Measurements from ENCODE around the gene RGL2.
"Not testable (repeated sequence)": the region's sequence is repeated elsewhere in the genome, so short reads cannot be mapped to it uniquely, and the experiment has no call there.

The RGL2 gene

GRCh38 chr6:33298773-33299236 lies at the start of gene RGL2:
Gene RGL2 (minus strand): TSS chr6:33298942. CDS start chr6:33298610, 332 bp downstream.
- no peak for DNase-seq

DNA sequence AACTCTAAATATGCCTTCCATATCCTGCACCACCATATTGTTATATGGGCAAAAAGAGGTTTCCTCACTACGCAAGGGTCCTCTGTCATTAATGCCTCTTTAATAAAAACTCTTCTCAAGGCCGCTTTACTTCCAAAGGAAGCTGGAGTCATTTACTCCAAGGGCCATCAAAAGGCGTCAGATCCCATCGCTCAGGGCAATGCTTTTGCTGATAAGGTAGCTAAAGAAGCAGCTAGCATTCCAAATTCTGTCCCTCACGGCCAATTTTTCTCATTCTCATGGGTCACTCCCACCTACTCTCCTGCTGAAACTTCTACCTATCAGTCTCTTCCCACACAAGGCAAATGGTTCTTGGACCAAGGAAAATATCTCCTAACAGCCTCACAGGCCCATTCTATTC lies 49.1 kb upstream of the RGL2 start:
- DNase-seq: no peak

DNA sequence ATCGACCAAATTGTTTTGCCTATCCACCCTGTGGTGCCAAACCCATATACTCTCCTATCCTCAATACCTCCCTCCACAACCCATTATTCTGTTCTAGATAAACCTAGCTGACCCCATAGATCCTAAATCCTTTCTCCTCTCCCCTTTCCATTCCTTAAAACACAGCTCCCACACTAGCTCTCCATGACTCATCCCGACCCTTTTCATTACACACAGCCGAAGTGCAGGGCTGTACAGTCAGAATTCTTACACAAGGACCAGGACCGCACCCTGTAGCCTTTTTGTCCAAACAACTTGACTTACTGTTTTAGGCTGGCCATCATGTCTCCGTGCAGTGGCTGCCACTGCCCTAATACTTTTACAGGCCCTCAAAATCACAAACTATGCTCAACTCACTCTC lies 48.2 kb upstream of the RGL2 start:
- not testable (repeated sequence) for DNase-seq

GRCh38 chr6:33344701-33345697 lies 46.3 kb upstream of the RGL2 start:
- peak; percentile 66 for DNase-seq

DNA sequence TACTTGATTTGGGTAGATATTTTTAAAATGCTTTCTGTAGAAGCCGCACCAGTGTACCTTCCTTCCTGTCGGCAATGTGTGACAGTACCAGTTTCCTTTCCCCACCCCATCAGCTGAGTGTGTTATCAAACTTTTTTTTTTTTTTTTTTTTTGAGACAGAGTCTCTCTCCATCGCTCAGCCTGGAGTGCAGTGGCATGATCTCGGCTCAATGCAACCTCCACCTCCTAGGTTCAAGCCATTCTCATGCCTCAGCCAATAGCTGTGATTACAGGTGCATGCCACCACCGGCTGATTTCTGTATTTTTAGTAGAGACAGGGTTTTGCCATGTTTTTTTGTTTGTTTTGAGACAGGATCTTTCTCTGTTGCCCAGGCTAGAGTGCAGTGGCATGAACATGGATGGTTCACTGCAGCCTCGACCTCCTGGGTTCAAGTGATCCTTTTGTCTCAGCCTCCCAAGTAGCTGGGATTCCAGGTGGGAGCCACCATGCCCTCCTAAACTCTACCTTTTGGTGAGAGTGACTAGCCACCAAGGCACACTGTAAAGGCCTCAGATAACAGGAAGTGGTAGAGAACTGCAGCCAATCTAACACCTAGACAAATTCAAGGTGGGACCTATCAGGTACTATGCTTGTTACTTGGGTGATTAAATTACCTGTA lies 45.3 kb upstream of the RGL2 start:
- DNase-seq: no peak

DNA sequence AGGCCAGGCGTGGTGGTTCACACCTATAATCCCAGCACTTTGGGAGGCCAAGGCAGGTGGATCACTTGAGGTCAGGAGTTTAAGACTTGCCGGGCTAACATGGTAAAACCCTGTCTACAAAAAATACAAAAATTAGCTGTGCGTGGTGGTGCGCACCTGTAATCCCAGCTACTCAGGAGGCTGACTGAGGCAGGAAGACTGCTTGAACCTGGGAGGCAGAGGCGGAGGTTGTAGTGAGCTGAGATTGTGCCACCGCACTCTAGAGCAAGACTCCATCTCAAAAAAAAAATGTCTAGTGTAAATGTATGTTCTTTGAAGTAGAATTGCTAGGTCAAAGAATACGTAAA lies 44.8 kb upstream of the RGL2 start:
- DNase-seq: not testable (repeated sequence)

GRCh38 chr6:33339193-33339592 lies 40.5 kb upstream of the RGL2 start:
- no peak for DNase-seq

DNA sequence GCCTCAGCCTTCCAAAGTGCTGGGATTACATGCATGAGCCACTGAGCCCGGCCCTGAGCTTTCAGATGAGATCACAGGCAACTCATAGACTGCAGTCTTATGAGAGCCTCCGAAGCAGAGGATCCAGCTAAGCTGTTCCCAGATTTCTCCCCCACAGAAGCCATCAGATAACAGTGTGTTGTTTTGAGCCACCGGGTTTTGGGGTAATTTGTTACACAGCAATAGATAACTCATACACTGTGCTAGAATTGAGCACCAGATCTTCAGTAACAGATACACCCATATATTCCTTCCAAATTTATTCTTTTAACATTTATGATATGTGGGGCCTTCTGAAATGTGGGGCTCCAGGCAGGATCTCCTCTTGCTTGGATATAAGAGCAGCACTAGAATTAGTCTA lies 37.8 kb upstream of the RGL2 start:
- no peak for DNase-seq

- DNase-seq: no peak
These were observed 37.2 kb upstream of the RGL2 start for GRCh38 chr6:33335916-33336315.

GRCh38 chr6:33333666-33334065 lies 34.9 kb upstream of the RGL2 start:
- no peak for DNase-seq

GRCh38 chr6:33330736-33331135 lies 32.0 kb upstream of the RGL2 start:
- DNase-seq: no peak

DNA sequence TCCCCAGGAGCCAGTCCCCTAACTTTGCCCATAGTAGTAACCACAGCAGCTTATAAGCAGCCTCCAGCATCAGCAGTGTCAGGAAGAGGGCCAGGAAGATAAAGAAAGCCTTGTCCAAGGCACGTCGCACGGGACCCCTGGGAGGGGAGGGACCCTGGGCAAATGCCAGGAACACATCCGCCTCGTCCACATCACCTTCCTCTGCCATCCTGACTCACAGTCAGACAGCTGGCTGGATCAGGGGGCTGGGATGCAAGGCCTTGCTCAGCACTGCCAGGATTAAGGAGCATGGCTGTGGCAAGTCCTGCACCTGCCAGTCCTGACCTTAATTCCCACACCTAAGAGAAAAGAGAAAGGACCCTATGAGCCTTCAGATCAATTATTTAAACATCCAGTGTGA lies 30.3 kb upstream of the RGL2 start:
- DNase-seq: no peak

- DNase-seq: no peak
These were observed 25.4 kb upstream of the RGL2 start for GRCh38 chr6:33324125-33324524.

- DNase-seq: no peak
These were observed 24.8 kb upstream of the RGL2 start for GRCh38 chr6:33323623-33323948.

DNA sequence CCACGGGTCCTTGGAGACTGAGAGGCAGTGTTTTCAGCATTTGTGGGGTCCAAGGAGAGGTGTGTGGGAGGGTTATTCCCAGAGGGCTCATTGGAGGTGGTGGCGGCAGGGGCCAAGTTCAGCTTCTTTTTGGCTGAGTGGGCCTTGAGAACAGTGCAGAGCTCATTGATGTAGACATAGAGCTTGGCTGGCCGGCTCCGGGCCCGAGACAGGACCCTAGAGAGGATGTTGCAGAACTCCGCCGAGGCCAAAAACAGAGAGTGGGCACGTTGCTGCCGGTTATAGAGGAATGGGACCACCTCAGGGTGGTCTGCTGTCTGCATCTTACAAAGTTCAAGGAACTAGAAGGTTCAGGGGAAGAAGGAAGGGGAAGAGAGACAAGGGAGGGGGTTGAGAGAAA lies 22.5 kb upstream of the RGL2 start:
- DNase-seq: no peak

DNA sequence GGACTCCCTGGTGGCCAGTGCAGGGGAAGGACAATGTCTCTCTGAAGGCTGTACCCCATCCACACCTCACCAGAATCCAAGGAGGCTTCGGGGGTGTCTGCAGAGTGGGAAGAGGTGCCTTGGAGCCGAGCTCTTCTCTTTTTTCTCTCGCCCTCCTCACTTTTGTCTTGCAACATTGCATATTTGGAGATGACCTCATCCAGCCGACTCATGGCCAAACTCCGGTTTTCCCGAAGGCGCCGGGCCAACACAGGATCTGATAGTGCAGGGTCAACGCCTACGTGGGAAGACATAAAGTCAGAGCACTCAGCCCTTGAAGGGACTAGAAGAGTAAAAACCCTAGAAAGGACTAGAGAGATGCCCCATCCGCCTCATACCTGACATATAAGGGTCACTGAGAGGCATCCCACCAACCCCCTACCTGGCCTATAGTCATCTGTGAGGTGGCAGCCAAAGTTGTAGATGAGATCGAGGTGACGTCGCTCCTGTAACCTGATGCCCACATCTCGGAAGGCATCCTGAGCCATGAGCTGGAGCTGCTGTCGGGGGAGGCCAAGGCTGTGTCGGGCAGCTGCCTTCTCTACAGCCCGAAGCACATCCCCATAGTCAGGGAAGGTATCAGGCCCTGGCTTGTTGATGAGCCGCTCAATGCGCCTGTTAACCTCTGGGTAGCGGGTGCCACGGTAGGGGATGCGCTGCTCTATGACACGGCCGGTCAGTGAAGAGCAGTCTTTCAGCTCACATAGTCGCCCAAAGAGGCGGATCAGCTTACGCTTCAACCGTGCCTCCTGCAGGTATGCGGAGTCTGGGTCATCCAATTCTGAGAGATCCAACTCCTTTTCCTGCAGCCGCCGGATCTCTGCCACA lies 21.8 kb upstream of the RGL2 start:
- DNase-seq: no peak

DNA sequence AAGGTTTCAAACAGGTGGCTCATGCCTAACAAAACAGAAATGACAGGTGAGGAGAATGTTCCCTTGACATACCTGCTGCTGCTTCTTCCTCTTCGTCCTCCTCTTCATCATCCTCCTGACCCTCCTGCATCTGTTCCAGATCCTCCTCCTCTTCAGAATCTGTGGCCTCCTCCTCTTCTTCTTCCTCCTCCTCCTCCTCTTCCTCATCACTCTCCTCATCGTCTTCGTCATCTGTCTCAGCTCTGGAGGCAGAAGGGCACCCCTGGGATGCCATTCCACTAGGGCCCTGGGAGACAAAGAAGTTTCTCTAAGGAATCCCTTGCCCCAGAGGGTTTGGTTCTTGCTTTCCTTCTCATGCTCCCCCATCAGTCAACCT lies 21.2 kb upstream of the RGL2 start:
- DNase-seq: no peak

GRCh38 chr6:33318426-33319073 lies 19.8 kb upstream of the RGL2 start:
- DNase-seq: no peak

DNA sequence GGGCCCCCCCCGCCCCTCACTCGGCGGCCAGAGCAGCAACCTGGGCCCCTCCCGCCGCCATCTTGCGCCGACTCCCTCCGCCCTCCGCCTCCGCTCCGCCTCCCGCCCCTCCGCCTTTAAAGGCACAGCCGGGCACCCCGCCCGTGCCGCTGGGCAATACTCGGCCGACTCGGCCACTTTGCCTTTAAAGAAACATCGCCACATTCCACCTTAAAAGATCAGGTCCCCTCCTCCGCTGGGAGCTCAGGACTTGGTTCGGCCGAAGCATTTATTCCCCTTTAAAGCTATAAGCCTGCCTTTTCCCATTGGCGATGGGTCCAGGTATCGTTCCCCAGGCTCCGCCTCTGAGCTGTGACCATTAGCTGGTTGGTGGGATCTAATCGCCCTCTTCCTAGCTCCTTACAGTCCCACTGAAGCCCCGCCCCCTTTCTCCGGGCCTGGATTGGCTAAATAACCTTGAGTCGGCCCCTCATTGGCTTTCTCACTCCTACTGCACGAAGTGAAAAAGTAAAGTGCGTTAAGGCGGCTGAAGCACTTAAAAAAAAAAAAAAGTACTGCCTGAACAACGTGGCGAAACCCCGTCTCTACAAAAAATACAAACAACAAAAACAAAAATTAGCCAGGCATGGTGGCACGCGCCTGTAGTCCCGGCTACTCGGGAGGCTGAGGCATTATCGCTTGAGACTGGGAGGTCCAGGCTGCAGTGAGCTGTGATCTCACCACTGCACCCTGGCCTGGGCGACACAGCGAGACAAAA lies 19.1 kb upstream of the RGL2 start, which contains the start of gene ZBTB22:
ZBTB22 (minus strand) TSS at position 76 of the 757 bp plus-strand sequence. CDS start 828 bp downstream, outside the sequence.
- DNase-seq: peak; percentile 88

GRCh38 chr6:33317419-33317668 lies 18.6 kb upstream of the RGL2 start:
- no peak for DNase-seq

DNA sequence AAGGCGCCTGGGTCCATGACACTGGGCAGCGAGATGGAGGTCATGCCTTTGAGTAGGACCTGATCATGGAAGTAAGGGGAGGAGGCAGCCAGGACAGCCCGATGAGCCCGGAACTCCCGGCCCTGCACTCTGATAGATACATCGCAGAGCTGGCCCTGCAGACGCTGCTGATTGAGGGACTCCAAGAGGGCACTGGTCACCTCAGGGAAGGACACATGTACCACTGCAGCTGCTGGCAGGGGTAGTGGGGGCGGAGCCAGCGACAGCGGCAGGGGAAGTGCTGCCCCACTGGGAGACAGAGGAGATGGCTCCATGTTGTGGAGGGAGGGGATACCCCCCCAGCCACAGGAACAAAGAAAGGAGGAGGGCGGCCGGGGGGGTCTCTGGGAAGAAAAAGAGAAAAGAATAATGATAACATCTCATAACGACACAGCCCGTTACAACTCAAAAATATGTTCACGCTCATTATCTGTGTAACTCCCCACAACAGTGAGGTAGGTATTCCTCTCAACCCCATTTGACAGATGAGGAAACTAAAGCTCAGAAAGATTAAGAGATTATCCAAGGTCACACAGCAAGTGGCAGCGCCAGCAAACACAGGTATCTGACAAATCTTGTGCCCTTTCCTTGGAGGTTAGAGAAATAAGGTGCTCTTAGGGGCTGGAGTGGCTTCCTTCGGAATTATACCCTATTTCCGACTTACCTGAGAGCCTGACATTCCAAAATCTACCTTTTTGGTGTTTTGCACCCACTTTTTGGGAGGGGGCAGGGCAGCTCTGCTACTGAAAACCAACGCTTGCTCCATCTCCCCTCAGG lies 18.1 kb upstream of the RGL2 start:
- DNase-seq: no peak

Data from NCI-H2107 (cell line).